ENCODE results near the gene TRIM41. TPM values are rescaled to one million over a fixed set of nuclear protein-coding genes. Genes with fewer than 3 reads are reported as not detected.

Gene TRIM41
- total RNA-seq, 1 donor from 2014 or later, result 28.8 TPM

DNA sequence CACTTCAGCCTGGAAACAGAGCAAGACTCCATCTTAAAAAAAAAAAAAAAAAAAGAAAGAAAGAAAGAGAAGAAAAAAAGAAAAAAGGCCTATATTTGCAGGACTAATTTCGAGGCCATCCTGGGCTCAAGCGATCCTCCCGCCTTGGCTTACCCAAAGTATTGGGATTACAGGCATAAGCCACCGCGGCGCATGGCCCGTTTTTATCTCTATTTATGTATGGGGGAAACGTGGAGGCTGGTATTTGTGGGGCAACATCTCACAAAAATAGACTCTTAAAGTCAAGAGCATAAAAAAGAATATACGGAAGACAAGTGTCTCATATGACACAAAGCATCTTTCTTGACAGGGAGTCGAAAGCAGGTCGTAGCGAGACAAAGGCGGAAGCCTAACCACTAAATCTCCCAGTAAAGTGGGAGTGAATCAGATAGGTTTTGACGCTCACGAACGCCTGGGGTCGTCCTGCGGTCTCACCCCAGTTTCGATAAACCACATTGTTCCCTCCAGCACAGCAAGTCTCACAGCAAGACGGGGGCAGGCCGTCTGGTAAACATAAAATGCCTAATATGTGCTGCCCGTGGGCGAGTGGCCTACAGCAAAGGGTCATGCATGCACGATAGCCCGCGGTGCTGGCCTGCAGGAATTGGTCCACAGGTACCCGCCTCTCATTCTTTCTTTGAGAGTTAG is 1.8 kb upstream of the TRIM41 start:
- no peak for TF ChIP-seq CTCF (IDR thresholded peaks at IDR 0.05; ENCODE audit: partially characterized antibody, unreplicated experiment)
- peaks cover 47% of the 10 kb centered on the region for H3K27me3 Mint-ChIP-seq (ENCODE audit: unreplicated experiment)
- peaks cover 35% of the 10 kb centered on the region for H3K9me3 Mint-ChIP-seq (ENCODE audit: unreplicated experiment)
- peak overlapping the region; percentile 99 for H3K4me3 Mint-ChIP-seq (ENCODE audit: unreplicated experiment)
- peak overlapping the region; percentile 17 for H3K27ac Mint-ChIP-seq (ENCODE audit: unreplicated experiment)
- peaks cover 6% of the 10 kb centered on the region for H3K36me3 Mint-ChIP-seq (ENCODE audit: unreplicated experiment)
- H3K4me1 Mint-ChIP-seq (ENCODE audit: low read depth, unreplicated experiment), result peaks cover 10% of the 10 kb centered on the region
- no peak for DNase-seq

DNA sequence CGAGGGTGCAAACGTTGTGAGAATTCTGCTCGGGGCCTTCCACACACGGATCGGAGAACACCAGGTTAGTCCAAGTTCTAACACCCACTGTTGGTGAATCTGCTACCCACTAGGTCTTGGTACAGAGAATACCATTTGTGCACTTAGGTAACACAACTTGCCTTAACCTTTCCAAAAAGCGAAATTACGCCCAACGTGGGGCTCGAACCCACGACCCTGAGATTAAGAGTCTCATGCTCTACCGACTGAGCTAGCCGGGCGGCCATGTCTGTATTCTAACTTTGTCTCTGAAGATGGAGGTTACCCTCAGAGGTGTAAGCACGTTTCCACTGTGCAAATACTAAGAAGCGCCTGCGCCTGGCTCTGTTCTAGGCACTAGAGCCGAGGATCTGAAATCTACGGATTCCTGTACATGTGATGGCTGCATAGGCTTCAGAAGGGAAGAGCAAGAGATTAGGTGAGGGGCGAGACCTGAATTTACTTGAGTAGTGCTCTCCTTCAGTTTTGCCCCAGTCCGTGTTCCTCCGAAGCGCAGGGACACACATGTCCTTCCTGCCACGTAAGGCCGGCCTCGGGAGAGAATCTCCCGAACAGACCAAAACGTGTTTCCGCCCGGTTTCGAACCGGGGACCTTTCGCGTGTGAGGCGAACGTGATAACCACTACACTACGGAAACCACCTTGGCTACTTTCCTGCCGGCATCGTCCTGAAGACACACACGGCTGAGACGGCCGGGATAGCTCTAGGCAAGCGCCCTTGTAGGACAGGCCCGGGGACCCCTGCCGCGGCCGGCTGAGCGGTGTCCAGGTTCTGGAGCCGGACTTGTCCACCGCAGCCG is 1.1 kb upstream of the TRIM41 start:
- peak overlapping the region; percentile 99 for H3K27ac Mint-ChIP-seq (ENCODE audit: unreplicated experiment)
- peaks cover 6% of the 10 kb centered on the region for H3K36me3 Mint-ChIP-seq (ENCODE audit: unreplicated experiment)
- peaks cover 10% of the 10 kb centered on the region for H3K4me1 Mint-ChIP-seq (ENCODE audit: low read depth, unreplicated experiment)
- peaks cover 45% of the 10 kb centered on the region for H3K27me3 Mint-ChIP-seq (ENCODE audit: unreplicated experiment)
- peak; percentile 95 for DNase-seq
- peaks cover 34% of the 10 kb centered on the region for H3K9me3 Mint-ChIP-seq (ENCODE audit: unreplicated experiment)
- TF ChIP-seq CTCF (IDR thresholded peaks at IDR 0.05; ENCODE audit: partially characterized antibody, unreplicated experiment), result no peak
- peak overlapping the region; percentile 99 for H3K4me3 Mint-ChIP-seq (ENCODE audit: unreplicated experiment)

- H3K36me3 Mint-ChIP-seq (ENCODE audit: unreplicated experiment), result peaks cover 6% of the 10 kb centered on the region
- peaks cover 45% of the 10 kb centered on the region for H3K27me3 Mint-ChIP-seq (ENCODE audit: unreplicated experiment)
- H3K27ac Mint-ChIP-seq (ENCODE audit: unreplicated experiment), result peak overlapping the region; percentile 99
- DNase-seq, result no peak
- H3K4me1 Mint-ChIP-seq (ENCODE audit: low read depth, unreplicated experiment), result peaks cover 8% of the 10 kb centered on the region
- peak overlapping the region; percentile 99 for H3K4me3 Mint-ChIP-seq (ENCODE audit: unreplicated experiment)
- peaks cover 32% of the 10 kb centered on the region for H3K9me3 Mint-ChIP-seq (ENCODE audit: unreplicated experiment)
- peak; percentile 23 for TF ChIP-seq CTCF (IDR thresholded peaks at IDR 0.05; ENCODE audit: partially characterized antibody, unreplicated experiment)
Observed at GRCh38 chr5:181222630-181223057, 437 bp upstream of the TRIM41 start.

GRCh38 chr5:181223729-181224389 is 778 bp downstream of the TRIM41 start:
- Mint-ChIP-seq H3K4me1 (ENCODE audit: low read depth, unreplicated experiment) (peaks cover 5% of the 10 kb centered on the region), H3K36me3 (ENCODE audit: unreplicated experiment) (peaks cover 6% of the 10 kb centered on the region), H3K9me3 (ENCODE audit: unreplicated experiment) (peaks cover 21% of the 10 kb centered on the region), H3K27ac (ENCODE audit: unreplicated experiment) (peak overlapping the region; percentile 99), H3K27me3 (ENCODE audit: unreplicated experiment) (peaks cover 35% of the 10 kb centered on the region), H3K4me3 (ENCODE audit: unreplicated experiment) (peak overlapping the region; percentile 99)
- DNase-seq, result peak; percentile 88
- TF ChIP-seq CTCF (IDR thresholded peaks at IDR 0.05; ENCODE audit: partially characterized antibody, unreplicated experiment), result no peak
